Measurements from ENCODE around the gene PRADC1.

Gene PRADC1

GRCh38 chr2:73233154-73233931 lies at the start of gene PRADC1:
Gene PRADC1 (minus strand): TSS chr2:73233239. CDS start chr2:73233160, 79 bp downstream.
- DNase-seq (ENCODE audit: low read depth), result peak; percentile 98
- H3K4me3 ChIP-seq (ENCODE audit: control insufficient read depth, low read depth, low read length), result peak within 1 kb of the TSS; percentile 95
- TF ChIP-seq, protein P1, sequence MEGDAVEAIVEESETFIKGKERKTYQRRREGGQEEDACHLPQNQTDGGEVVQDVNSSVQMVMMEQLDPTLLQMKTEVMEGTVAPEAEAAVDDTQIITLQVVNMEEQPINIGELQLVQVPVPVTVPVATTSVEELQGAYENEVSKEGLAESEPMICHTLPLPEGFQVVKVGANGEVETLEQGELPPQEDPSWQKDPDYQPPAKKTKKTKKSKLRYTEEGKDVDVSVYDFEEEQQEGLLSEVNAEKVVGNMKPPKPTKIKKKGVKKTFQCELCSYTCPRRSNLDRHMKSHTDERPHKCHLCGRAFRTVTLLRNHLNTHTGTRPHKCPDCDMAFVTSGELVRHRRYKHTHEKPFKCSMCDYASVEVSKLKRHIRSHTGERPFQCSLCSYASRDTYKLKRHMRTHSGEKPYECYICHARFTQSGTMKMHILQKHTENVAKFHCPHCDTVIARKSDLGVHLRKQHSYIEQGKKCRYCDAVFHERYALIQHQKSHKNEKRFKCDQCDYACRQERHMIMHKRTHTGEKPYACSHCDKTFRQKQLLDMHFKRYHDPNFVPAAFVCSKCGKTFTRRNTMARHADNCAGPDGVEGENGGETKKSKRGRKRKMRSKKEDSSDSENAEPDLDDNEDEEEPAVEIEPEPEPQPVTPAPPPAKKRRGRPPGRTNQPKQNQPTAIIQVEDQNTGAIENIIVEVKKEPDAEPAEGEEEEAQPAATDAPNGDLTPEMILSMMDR (IDR thresholded peaks at IDR 0.05; ENCODE audit: control insufficient read depth, insufficient read depth, low read depth, low read length, missing control alignments), result no peak

DNA sequence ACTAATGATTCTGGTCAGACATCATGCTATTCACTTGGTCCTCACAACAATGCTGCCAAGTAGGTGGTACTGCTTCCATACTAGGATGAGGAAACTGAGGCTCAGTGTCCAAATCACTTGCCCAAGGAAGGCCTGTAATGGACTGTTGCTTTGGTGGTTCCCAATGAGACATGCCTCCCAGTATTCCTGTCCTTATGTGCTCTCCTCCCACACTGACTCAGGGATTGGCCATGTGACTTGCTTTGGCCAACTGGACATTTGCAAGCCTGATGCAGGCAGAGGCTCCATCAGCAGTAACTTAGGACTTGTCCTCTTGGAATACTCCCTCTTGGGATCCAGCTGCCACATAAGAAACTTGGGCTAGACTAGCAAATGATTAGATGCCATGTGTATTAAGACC lies 48.2 kb upstream of the PRADC1 start:
- TF ChIP-seq, protein P1 (IDR thresholded peaks at IDR 0.05; ENCODE audit: control insufficient read depth, insufficient read depth, low read depth, low read length, missing control alignments), result no peak
- H3K4me3 ChIP-seq (ENCODE audit: control insufficient read depth, low read depth, low read length), result no peak overlapping the region
- no peak for DNase-seq (ENCODE audit: low read depth)

DNA sequence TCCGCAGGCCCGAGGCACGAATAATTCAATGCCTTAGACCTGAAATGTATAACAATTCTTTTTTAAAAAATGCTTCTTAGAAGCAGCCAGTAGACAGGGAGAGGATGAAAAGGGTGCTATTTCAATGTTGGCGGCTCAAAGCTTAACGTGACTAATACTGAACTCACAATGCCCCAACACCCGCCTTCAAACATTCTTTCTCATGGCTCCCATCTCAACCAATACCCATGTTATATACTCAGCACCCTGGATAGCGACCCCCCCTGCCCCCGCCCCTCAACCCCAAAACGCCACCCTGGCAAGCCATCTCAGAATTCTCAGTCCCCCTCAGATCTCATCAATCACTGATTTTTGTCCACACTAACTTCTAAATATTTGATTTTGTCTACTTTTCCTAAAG lies 46.8 kb upstream of the PRADC1 start:
- DNase-seq (ENCODE audit: low read depth), result no peak
- TF ChIP-seq, protein P1 (IDR thresholded peaks at IDR 0.05; ENCODE audit: control insufficient read depth, insufficient read depth, low read depth, low read length, missing control alignments), result no peak
- H3K4me3 ChIP-seq (ENCODE audit: control insufficient read depth, low read depth, low read length), result no peak overlapping the region

DNA sequence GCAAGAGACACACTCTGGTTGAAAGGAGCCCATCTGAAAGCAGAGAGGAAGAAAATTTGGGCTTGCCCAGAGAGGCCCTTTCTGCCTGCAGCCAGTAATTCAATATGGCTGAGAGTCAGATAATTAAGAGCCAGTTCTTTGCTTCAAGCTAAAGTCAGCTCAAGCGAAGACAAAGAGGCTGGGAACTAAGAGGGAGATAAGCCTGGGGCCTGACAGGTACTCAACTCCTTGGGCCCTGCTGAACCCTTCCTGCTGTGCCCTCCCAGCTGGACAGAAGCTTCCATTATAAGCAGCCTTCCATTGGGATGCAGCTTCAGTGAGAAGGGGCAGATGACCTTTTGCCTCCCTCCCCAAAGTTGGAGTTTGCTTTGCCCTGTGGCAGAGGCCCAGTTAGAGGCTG lies 39.2 kb upstream of the PRADC1 start:
- no peak for DNase-seq (ENCODE audit: low read depth)
- TF ChIP-seq, protein P1 (IDR thresholded peaks at IDR 0.05; ENCODE audit: control insufficient read depth, insufficient read depth, low read depth, low read length, missing control alignments), result no peak
- H3K4me3 ChIP-seq (ENCODE audit: control insufficient read depth, low read depth, low read length), result no peak overlapping the region

GRCh38 chr2:73269686-73270465 lies 36.8 kb upstream of the PRADC1 start:
- no peak for DNase-seq (ENCODE audit: low read depth)
- H3K4me3 ChIP-seq (ENCODE audit: control insufficient read depth, low read depth, low read length), result no peak overlapping the region
- TF ChIP-seq, protein P1 (IDR thresholded peaks at IDR 0.05; ENCODE audit: control insufficient read depth, insufficient read depth, low read depth, low read length, missing control alignments), result no peak

- DNase-seq (ENCODE audit: low read depth), result no peak
- TF ChIP-seq, protein P1 (IDR thresholded peaks at IDR 0.05; ENCODE audit: control insufficient read depth, insufficient read depth, low read depth, low read length, missing control alignments), result no peak
- no peak overlapping the region for H3K4me3 ChIP-seq (ENCODE audit: control insufficient read depth, low read depth, low read length)
Measured at GRCh38 chr2:73268830-73269685, 36.0 kb upstream of the PRADC1 start.
